SKM-1 treated with dmso at 0.1 percent for 144 hours (cell line): ENCODE measurements around the gene PBX2.
"Not testable (repeated sequence)": the region's sequence is repeated elsewhere in the genome, so short reads cannot be mapped to it uniquely, and the experiment has no call there.

Experiments used
- DNase-seq: peaks from one replicate; lab custom pipeline; 2025; ENCODE audit not compliant: unreplicated experiment; lab: John Stamatoyannopoulos, UW

The PBX2 gene

DNA sequence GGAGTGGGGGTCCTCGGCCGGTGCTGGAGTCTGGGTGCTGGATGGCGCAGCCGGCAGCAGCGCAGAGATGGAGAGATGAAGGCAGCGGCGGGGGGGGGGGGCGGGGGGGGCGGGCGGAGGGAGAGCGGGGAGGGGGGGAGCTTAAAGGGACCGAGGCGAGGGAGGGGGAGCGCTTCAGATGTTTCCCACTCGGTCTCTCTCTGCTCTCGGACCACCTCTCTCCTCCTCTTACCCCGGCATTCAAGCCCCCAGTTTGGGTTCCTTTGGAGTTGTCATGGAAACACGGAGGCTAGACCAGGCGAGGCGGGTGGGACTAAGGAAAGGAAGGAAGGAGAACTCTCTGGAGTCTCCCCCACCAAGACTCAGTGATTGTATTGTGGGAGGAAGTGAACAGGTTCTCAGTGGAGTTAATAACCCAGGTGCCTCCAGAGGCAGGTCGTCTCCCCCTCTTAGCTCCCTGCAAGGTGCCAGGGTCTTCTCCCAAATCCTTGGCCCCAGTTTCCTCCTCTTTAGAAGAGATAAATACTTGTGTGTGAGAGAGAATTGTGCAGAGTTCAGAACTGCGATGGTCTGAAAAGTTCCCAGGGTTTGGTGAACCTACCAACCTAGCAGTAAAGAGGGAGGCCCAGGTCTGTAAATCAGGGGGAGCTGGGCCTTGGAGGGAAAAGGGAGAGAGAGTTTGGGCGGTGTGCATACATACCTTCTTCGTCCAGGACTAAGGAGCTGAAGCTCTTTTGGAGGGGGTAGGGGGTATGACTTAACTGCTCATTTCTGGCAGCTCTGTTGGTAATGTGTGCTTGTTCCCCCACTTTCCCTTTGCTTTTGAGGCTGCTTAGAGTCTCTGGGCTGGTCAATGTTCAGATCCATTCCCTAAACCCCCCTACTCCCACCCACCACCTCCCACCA is 37.9 kb downstream of the PBX2 start, which contains the start of gene PRRT1:
Gene PRRT1, minus strand, starts transcription at position 77 of the 906 bp plus-strand sequence. CDS start 112 bp downstream, outside the sequence.
- no peak for DNase-seq

DNA sequence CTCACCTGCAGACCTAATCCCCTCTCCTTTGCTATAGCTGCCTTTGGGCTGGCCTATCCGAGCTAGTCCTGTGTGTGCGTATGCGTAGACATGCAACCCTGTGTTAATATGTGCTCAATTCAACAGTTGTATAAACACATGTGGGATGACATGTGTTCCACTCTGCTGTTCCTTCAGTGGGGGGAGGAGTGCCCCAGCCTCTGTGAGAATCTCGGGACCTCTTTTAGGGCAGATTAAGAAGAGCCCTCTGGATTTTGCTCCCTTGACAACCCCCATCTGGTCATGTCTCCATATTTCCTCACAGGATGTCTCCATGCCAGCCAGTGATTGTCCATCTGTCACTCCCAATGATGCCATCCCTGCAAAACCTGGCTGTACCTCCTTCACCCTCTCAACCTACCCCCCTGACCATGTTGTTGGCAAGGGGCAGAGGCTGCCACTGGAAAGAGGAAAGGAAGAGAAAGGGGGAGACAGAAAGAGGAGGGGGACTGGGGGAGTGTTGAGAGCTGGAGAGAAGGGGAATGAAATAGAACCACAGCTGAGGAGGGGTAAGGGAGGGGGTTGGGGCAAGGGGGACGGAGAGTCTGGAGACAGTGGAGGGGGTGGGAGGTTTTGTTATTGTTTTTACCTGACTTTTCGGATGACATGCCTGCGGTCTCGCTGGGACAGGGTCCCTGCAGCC is 38.7 kb downstream of the PBX2 start:
- DNase-seq = no peak

DNA sequence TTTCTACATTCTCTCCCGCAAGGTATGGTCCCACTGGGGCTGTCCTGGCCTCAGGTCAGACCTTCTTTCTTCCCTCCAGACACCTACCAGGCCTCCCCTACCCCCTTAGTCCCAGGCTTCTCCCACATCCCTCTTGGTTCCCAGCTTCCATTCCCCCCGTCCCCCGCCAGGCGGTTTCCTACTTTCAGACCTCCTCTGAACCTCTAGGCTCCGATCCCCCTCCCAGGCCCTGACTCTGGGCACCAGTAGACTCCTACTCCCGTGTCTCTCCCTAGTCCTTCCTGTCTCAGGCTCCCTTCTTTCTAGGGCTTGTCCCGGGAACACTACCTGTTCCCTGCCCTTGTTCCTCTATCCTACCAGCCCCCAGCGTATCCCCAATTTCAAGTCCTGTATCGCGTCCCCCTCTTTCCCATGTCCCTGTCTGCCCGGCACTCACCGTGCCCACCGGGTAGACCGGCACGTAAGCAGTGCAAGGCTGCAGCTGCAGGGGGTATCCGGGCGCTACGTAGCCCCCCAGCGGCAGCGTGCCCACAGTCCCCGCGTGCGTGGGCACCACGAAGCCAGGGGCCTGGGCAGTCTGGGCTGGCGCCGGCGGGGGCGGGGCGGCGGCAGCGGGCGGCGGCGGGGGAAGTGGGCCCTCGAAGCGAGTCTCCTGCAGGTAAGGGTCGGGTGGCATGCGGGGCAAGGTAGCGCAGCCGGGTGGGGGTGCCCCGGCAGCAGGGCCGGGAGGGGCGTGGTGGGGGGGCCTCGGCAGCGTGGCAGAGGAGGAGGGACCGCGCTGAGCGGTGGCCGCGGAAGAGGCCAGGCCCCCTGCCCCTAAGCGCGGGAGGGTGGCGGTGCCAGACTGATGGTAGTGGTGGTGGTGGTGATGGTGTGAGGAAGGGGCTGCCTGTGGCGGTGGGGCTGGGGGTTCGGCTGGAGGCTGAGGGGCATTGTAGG is 39.8 kb downstream of the PBX2 start:
- DNase-seq = no peak

DNA sequence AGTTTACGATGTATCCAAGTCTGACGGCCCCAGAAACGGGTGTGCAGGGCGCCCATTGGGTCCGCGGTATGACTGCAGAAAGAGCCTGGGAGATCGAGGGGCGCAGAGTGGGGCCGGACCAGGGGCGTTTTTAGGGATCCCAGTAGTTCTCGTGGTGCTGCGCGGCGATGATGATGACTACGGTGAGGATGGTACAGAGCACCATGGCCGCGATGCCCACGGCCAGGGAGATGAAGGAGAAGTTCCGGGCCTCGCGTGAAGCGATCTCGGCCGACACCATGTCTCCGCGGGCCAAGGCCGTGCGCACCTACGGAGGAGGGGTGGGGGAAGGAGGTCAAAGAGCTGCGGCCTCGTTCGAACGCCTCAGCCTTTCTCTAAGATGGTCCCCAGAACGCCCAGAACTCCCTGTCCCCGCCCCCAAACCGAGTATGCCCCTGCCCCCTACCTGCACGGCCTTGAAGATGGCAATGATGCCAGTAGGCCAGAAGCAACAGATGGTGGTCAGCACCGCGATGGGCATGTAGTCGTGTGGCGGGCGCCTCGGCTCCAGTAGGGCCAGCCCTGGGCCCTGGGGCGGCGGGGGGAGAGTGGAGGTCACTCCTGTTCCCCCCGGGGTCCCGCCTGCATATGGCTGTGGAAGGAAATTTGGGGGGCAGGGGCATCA is 40.8 kb downstream of the PBX2 start:
- DNase-seq = no peak

DNA sequence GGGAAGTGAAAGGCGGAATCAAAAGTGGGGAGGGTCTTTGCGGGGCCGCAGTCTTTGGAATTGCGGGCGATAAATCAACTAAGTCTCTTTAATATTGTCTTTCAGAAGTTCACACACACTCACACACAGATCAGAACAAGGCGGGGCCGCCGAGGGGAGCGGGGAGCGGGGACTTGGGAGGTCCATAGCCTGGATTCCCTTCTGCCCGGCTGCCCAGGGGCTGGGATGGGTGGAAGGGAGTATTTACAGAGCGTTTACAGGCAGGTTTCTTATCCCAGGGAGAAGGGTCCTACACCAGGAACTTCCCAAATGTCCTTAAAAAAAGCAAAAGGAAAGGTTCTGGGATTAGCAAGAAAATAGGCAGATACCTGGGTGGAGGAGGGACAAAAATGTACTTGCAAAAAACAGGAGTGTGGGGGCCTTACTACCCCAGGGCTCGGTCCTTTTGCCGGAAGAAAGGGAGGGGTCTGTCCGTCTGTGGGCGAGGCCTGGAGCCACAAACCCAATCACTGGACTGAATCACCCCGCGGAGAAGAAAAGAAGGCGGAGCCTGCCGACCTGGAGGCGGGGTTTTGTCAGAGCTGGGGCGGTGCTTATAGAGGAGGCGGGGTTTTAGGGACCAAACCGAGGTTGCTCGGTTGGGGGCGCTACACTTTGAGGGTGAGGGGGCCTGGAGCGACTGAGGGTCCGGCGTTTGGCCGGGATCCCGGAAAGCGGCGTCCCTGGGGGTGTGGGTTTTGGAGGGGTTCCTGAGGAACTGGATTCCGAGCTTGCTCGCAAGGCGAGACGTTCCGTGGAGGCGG is 41.5 kb downstream of the PBX2 start:
- DNase-seq = peak; percentile 59

DNA sequence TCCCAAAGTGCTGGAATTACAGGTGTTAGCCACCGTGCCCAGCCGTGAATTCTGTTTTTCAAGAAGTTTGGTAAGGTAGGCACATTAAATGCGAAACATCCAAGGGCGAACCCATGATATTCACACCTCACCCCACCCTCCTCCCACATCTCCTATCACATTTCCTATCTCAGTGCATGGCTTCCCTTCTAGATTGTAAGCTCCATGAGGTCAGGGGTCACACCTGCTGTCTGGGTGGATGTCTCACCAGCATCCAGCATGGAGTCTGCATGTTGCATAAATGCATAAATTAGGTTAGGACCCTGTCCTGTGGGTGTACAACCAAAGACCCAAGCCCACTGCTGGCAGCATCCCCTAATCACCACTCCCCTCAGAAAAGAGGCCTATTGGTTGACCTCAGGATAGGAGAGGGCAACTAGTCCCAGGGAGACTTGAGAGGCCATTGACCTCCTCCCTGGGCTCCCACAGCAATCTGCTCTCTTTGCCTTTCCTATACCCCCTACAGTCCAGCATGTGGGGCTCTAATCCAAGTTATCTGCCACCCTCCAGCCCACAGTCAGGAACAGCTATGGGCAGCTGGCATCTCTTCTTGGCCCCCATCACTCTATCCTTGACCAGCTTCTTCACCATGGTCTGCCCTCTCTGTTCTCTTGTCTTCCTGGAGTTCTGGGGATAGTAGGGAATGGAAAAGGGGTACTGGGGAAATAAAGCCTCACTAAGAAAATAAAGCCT is 42.4 kb downstream of the PBX2 start:
- DNase-seq = no peak

DNA sequence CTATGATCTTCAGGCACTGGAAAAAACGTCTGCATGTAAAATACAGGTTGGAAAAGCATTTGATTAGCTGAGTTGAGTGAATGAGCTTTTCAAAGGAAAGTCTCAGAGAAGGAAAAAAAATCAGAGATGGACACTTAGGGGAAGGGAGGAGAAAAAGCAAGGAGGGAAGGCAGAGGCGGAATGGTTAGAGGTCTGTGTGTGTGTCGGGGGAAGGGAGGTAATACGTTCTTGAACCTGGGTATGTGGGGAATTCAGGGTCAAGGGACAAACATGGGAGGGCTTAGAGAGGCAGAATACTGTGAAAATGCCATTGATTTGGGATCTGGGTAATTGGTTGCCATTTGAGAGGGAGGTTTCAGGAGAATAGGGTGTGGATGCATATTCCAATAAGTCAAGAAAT is 43.3 kb downstream of the PBX2 start:
- DNase-seq = no peak

DNA sequence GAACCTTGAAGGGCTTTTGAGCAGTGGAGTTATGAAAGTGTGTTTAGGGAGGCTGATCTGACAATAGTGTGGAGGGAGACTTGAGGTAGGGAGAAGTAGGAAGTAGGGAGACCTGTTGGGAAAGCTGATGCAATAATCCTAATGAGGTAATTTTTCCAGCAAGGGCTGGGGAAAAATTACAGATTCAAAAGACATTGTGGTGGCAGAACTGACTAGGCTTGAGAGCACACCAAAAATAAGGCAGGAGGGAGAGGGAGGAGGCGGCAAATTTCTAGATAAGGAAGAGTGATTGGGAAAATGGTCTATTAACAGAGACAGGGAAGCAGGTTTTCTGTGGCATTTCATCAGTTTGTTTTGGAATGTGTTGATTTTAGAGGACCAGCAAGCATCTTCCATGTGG is 43.7 kb downstream of the PBX2 start:
- DNase-seq = no peak

DNA sequence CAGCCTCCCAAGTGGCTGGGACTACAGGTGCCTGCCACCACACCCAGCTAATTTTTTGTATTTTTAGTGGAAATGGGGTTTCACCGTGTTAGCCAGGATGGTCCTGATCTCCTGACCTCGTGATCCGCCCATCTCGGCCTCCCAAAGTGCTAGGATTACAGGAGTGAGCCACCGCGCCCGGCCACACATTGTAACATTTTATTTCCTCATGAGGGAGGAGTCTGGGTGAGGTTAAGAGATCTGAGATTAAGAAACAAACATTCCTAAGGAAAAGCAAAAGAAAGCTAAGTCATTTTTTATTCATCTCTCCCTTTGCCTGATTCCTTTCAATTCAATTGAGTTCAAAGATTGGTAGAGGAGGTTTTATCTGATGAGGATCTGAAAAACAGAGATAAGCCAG is 45.8 kb downstream of the PBX2 start:
- DNase-seq = not testable (repeated sequence)

DNA sequence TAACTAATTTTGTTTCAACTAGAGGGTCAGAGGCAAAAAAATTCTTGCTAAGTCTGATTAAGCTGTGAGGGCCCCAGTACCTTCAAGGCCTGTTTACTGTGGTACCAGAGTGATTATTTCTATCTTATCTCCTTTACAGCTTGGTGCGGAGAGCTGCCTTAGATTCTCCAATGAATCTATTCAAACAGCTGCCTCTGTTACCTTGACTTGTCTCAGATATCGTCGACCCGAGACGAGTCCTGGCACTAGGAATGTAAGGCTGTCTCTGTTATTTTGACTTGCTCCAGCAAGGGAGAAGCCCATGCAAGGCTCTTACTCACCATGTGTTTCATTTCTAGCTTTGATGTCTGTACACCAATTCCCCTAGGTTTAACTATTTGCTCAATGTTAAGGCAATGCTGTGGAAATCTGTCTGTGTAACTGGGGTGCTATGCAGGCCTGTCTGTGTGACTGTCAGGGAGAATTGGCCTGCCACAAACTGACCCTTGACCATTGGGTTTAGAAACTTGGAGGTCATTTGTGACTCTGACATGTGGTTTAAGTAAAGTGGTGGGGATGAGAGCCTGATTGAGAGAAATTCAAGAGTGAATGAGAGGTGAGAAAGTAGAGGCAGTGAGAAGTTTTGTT is 49.5 kb downstream of the PBX2 start:
- DNase-seq = no peak

DNA sequence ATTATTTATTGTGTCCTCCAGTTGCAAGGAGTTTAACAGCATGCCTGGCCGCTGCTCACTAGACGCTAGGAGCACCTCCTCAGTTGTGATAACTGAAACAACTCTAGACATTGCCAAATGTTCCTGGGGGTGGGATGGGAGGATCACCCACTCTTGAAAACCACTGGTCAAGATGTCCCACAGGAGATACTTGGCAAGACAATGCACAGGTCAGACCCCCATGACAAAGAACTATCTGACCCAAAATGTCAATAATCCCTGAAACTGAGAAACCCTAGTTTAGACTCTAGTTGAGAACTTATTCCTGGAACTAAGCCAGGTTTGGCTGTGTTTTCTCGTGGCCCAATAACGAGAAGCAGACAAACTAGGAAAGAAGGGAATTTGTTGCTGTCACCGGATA is 50.4 kb downstream of the PBX2 start:
- no peak for DNase-seq

DNA sequence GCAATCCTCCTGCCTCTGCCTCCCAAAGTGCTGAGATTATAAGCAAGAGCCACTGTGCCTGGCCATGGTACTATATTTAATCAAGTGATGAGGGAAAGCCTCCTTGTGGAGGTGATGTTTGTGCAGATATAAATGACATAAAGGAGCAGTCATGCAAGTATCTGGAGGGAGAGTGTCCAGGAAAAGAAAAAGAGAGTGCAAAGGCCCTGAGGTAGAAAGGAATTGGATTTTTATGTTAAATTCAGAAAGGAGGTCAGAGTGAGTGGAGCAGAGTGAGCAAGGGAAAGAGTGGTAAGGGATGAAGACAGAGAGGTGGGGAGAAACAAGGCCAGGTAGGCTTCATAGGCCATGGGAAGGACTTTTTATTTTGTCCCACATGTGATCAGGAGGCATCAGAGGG is 52.5 kb downstream of the PBX2 start:
- DNase-seq = no peak
